ENCODE results near the gene OBSCN. TPM values are rescaled to one million over a fixed set of nuclear protein-coding genes. Genes with fewer than 3 reads are reported as not detected.

OBSCN gene
- total and polyA plus RNA-seq, 2 of the 4 experiments (the other 2 are of a cell fraction): 4.1 to 9.5 TPM

DNA sequence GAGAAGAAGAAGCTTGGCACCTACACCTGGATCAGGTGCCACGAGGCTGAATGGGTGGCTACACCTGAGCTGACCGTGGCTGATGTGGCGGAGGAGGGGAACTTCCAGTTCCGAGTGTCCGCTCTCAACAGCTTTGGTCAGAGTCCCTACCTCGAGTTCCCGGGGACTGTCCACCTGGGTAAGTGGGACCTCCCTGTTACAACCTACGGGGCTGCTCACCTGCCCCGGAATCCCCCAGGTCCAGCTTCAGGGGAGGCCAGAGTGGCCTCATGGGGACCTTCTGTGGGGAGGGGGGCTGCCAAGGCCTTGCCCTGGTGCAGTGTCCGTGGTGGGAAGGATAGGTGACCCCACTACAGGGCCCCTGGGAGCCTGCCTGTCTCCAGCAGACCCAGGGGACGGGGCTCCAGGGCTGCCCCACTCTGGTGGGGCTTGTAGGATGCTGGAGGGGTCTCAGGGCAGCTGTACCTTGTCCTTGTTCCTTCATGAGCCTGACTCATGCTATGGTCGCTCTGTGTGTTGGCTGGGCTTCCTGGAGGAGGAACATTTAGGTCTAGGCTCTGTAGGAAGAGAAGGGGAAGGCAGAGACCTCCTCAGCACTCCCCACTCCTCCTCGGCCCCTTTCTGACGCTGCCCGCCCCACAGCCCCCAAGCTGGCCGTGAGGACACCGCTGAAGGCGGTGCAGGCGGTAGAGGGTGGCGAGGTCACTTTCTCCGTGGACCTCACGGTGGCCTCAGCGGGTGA lies 7.2 kb downstream of the OBSCN start:
- H3K4ac ChIP-seq (ENCODE audit: low read depth, low read length): no peak overlapping the region
- POLR2A ChIA-PET (ENCODE audit: unreplicated experiment): no interaction called here
- no peak overlapping the region for H3K23ac ChIP-seq (ENCODE audit: low read depth, low read length)
- in situ Hi-C loops (cut with MboI; ENCODE audit: low sequenced_read_pairs) (no loop called here), intact Hi-C loops (cut with micrococcal nuclease) (loop anchor here (5.0 kb wide), 1 partner anchor 242 kb away; a partner anchor contains a TSS), dilution Hi-C loops (cut with HindIII; ENCODE audit: low sequenced_read_pairs, unreplicated experiment) (no loop called here)
- H2AK5ac ChIP-seq (ENCODE audit: low read depth, low read length): peak overlapping the region; percentile 59; the same call in 1 of the 2 replicates
- H3K4me1 ChIP-seq (ENCODE audit: control insufficient read depth, insufficient read depth, low read length): peaks cover 10% of the 10 kb centered on the region; the same call in 1 of the 2 replicates
- H2AK9ac ChIP-seq (replicated peaks; ENCODE audit: low read depth, low read length, poor library complexity): no peak overlapping the region
- no peak overlapping the region for H4K91ac ChIP-seq (ENCODE audit: insufficient read depth, low read depth, low read length)
- H2BK20ac ChIP-seq (ENCODE audit: low read depth, low read length): no peak overlapping the region
- H3K9me1 ChIP-seq (ENCODE audit: insufficient read depth, low read length): peaks cover 4% of the 10 kb centered on the region; the same call in 1 of the 2 replicates
- H3K18ac ChIP-seq (ENCODE audit: low read depth, low read length): no peak overlapping the region
- H3K4me3 ChIP-seq (ENCODE audit: insufficient read depth, low read depth, low read length): no peak overlapping the region
- no peak overlapping the region for H3K4me2 ChIP-seq (ENCODE audit: low read depth, low read length)
- TF ChIP-seq MAZ (IDR thresholded peaks at IDR 0.05; ENCODE audit: borderline replicate concordance, low read depth, low read length): no peak
- TF ChIP-seq, protein P1, sequence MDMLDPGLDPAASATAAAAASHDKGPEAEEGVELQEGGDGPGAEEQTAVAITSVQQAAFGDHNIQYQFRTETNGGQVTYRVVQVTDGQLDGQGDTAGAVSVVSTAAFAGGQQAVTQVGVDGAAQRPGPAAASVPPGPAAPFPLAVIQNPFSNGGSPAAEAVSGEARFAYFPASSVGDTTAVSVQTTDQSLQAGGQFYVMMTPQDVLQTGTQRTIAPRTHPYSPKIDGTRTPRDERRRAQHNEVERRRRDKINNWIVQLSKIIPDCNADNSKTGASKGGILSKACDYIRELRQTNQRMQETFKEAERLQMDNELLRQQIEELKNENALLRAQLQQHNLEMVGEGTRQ (IDR thresholded peaks at IDR 0.05; ENCODE audit: low read depth, low read length): no peak
- no peak for TF ChIP-seq BHLHE40 (IDR thresholded peaks at IDR 0.05; ENCODE audit: low read depth, low read length)
- TF ChIP-seq POLR2A (IDR thresholded peaks at IDR 0.05; ENCODE audit: low read depth, low read length): no peak
- TF ChIP-seq SMC3 (IDR thresholded peaks at IDR 0.05; ENCODE audit: low read depth, low read length): no peak
- no peak for TF ChIP-seq MAFK (IDR thresholded peaks at IDR 0.05; ENCODE audit: low read depth, low read length)
- no peak for TF ChIP-seq FOS (IDR thresholded peaks at IDR 0.05; ENCODE audit: low read depth, low read length)
- peaks cover 30% of the 10 kb centered on the region; the same call in 1 of the 2 replicates for H3K36me3 ChIP-seq (ENCODE audit: control insufficient read depth, insufficient read depth, low read length)
- H2AFZ ChIP-seq (replicated peaks; ENCODE audit: low read length, poor library complexity): no peak overlapping the region
- no TSS peak for BruUV-seq (replicated peaks)
- CTCF ChIA-PET: no interaction called here
- no peak overlapping the region for H3K14ac ChIP-seq (replicated peaks; ENCODE audit: low read depth, low read length)
- 81% methylated on average over 10 of the region's 23 CpGs; no CpG with 5 or more reads in 1 of the 2 experiments for WGBS, 2 experiments (ENCODE audit: extremely low coverage in 2 of 2, insufficient read length in 1 of 2)
- H3K79me1 ChIP-seq (ENCODE audit: low read depth in 1 of 2, low read length in 2 of 2): peaks cover 0 to 13% of the 10 kb centered on the region in 2 experiments; a peak in 2 of 4 replicates
- H2BK5ac ChIP-seq (ENCODE audit: low read depth, low read length, poor library complexity, severe bottlenecking): no peak overlapping the region
- H4K8ac ChIP-seq (ENCODE audit: low read depth in 2 of 2, low read length in 2 of 2): no peak overlapping the region
- H4K20me1 ChIP-seq (ENCODE audit: insufficient read depth, low read length): peaks cover 5% of the 10 kb centered on the region; the same call in 1 of the 2 replicates
- H2BK15ac ChIP-seq (ENCODE audit: low read depth, low read length): no peak overlapping the region
- H3K56ac ChIP-seq (ENCODE audit: extremely low read depth, insufficient read depth, low read length): no peak overlapping the region
- no peaks in the 10 kb centered on the region for H3K9me3 ChIP-seq (ENCODE audit: control insufficient read depth, insufficient read depth, low read length)
- no peak overlapping the region for H4K5ac ChIP-seq (ENCODE audit: low read depth, low read length)
- no peak overlapping the region for H3K9ac ChIP-seq (ENCODE audit: low read depth, low read length)
- H2BK120ac ChIP-seq (ENCODE audit: low read depth, low read length): no peak overlapping the region
- DNase-seq (no peak), ATAC-seq (ENCODE audit: low read depth) (no peak)
- H3K27me3 ChIP-seq (ENCODE audit: control insufficient read depth, insufficient read depth, low read length): no peaks in the 10 kb centered on the region; the same call in 1 of the 2 replicates
- no peak overlapping the region for H3K27ac ChIP-seq (ENCODE audit: insufficient read depth, low read length)
